ENCODE data around the gene TBC1D22A.

TBC1D22A gene

GRCh38 chr22:46795845-46796565, 33.6 kb downstream of the TBC1D22A start:
- FAIRE-seq, result no peak

- FAIRE-seq, result no peak
Measured at GRCh38 chr22:46796566-46797195, 34.2 kb downstream of the TBC1D22A start.

GRCh38 chr22:46797355-46797754, 34.9 kb downstream of the TBC1D22A start:
- FAIRE-seq, result no peak

GRCh38 chr22:46798041-46798365, 35.6 kb downstream of the TBC1D22A start:
- FAIRE-seq, result no peak

DNA sequence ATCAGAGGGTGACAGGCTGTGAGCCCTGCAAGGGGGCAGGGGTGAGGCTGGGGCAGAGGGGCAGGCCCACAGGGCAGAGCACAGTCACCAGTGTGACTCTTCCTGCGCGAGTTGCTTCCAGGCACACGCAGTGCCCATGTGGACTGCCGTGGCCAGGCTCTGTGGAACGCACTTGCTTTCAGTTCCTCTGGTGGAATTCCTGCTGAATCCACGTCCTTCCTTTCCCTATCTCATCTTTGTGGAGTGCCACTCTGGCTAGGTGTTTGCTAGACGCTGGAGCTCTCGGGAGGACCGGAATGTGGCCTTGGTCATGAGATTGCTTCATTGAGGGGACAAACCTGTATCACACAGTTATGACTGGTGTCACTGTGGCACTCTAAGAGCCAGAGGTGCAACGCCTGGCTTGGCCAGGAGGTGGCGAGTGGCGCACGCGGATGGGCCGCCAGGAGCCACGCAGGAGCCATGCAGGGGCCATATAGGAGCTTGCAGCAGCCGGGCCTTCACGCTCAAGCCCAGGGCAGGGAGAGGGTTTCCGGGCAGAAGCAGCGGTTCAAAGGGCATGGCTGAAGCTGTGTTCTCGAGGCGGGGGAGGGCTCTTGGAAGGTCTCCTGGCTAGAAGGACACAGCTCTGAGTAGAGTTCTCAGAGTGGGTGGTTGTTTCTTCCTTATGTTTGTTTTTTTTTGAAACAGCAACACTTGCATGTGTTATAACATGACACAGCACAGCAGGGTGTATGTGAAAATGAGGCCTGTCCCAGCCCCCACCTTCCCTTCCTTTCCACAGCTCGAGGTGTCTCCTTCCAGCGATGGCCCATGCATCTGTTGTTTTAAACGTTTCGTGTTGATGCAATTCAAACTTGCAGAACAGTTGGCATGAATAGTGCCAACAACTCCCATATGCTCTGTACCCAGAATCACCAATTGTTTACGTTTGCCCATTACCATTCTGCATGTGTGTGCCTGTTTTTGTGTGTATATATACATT, 36.2 kb downstream of the TBC1D22A start:
- FAIRE-seq, result no peak

- FAIRE-seq, result no peak
Measured at GRCh38 chr22:46799626-46800025, 37.2 kb downstream of the TBC1D22A start.

GRCh38 chr22:46800102-46800857, 37.8 kb downstream of the TBC1D22A start:
- no peak for FAIRE-seq

DNA sequence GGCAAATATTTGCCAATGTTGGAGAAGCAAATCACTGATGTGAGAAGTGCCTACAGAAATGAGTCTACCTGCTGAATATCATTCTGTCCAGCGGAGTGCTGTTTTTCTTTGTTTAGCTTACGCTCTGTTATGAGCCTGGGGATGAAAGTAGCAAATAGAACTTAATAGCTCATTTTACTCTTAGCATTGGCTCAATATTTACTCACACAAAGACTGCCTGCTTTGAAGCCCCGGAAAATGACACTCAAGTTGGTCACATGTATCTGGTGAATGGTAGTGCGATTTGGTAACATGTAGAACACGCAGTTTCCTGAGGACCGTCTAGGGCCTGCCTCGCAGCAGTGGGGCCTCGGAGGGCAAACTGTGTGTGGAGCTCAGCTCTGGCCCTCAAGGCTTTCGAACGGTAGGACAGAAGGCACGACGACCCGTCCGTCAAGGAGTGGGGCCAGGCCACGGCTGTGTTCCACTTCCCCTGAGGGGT, 38.9 kb downstream of the TBC1D22A start:
- FAIRE-seq, result no peak

GRCh38 chr22:46801826-46802607, 39.6 kb downstream of the TBC1D22A start:
- FAIRE-seq, result no peak

DNA sequence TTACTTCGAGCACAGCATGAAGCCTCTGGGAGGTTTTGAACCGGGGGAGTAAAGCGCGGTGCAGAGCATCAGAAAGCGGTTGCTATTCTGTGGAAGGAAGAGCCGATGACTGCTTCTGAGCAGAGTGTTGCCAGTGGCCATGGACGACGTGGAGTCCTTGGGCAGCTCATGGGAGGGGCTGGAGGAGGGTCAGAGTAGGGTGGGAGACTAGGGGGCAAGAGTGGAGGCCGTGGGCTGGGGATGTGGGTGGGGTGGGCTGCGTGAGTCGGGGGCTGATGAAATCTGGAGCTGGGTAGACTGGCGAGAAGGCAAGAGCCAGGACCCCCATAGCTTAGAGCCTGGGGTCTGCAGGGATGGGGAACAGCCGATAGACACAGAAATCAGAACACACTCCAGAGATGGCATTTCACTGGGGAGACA, 40.2 kb downstream of the TBC1D22A start:
- no peak for FAIRE-seq

GRCh38 chr22:46803031-46803880, 40.8 kb downstream of the TBC1D22A start:
- FAIRE-seq, result no peak

- FAIRE-seq, result no peak
Measured at GRCh38 chr22:46803936-46804335, 41.5 kb downstream of the TBC1D22A start.

GRCh38 chr22:46806794-46807193, 44.3 kb downstream of the TBC1D22A start:
- FAIRE-seq, result no peak

DNA sequence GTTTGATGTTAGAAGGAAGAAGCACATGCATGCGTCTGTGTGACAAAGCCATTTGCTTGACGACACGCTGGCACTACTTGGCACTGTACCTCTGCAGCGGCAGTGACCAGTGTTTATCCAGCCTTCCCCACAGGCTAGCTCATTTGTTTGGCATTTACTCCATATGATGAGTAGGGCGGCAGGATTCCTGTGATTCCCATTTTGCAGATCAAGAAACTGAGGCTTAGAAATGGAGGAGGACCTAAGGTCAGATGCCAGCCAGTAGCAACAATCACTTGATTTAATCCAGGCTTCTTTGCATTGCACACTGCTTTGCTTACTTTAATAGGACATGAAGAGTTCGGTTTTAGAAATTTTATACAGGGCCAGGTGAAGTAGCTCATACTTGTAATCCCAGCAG, 45.0 kb downstream of the TBC1D22A start:
- FAIRE-seq, result no peak

DNA sequence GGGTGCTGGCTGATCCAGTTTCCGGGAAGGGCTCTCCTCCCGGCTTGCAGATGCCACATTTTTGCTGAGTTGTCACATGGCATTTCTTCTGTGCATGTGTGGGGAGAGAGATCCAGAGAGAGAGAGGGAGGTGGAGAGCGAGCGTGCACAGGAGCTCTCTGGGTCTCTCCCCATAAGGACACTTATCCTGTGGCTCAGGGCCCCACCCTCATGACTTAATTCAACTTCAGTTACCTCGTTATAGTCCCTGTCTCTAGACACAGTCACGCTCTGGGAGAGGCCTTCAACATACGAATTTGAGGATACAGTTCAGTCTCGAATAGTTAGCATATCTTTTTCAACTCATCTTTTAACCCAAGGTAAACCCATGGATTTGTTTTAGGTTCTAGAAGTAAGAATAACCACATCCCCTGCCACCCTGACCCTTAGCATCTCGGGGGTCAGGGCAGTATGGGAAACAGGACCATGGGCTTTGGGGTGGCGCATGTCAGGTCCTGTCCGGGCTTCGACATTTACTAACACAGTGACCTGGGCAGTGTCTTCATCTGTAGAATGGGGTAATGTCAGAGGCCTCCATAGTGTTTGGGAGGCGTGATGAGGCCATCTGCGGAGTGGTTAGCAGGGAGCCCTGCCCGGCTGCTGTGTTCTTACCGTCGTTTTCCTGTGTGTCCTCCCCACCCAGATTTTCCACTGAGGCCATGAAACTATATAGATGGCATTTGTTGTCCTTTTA, 46.9 kb downstream of the TBC1D22A start:
- no peak for FAIRE-seq

- FAIRE-seq, result no peak
Measured at GRCh38 chr22:46810856-46811786, 48.7 kb downstream of the TBC1D22A start.

DNA sequence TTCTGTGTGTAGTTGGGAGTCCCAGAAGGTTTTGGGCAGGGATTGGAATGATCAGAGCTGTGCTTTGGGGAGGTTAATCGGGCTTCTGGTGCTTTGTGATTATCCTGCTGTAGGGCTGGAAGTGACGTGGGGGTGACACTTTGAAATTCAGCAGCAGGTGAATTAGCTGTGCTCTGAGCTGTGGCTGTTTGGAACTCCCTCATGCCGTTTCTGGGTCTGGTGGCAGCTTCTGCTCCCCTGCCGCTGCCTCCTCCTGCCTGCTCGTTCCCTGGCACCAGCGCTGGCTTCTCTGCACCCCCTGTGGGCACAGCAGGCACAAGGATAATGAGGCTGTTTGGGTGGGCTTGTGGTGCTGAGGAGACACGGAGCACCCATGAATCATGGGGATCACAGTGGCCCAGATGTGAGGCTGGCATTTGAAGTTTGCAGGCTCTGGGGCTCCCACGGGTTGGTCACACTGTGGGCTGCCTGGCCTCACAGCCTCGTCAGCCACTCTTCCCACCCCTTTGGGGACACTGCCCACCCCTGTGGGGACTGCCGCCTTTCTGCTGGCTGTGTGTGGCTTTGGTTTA, 49.7 kb downstream of the TBC1D22A start:
- no peak for FAIRE-seq

GRCh38 chr22:46812788-46813187, 50.3 kb downstream of the TBC1D22A start:
- FAIRE-seq, result no peak

Measured in colon (tissue), 2 donors.